Thoracic aorta (tissue), 2 donors: ENCODE data around the gene PTBP1. TPM values are rescaled to one million over a fixed set of nuclear protein-coding genes. Genes with fewer than 3 reads are reported as not detected.
"Not testable (repeated sequence)": the region's sequence is repeated elsewhere in the genome, so short reads cannot be mapped to it uniquely, and the experiment has no call there.

Source experiments
- ATAC-seq: fragments of 150-250 bp; one replicate; pipeline ENCODE4 v1.8.0; 2017; ENCODE audit warnings: low read depth; ENCODE audit not compliant: insufficient number of reproducible peaks, low FRiP score
- DNase-seq: peaks from one replicate; pipeline ENCODE4 v3.0.0-alpha.2; 2020; ENCODE audit warnings: low spot score
- H3K27ac ChIP-seq, 2 donors: fragments of 200-600 bp; sonication (generic); 1 replicate in 1 of 2; 2 replicates in 1 of 2; pipeline ENCODE4 v1.5.1; 2016; ENCODE audit warnings: mild to moderate bottlenecking in 2 of 2, moderate library complexity in 2 of 2
- H3K27me3 ChIP-seq: fragments of 200-600 bp; sonication (generic); replicated peaks from 2 replicates; pipeline ENCODE4 v1.6.0; 2016; ENCODE audit warnings: mild to moderate bottlenecking; ENCODE audit not compliant: insufficient read depth
- H3K36me3 ChIP-seq: fragments of 200-600 bp; sonication (generic); one replicate; pipeline ENCODE4 v1.5.1; 2016
- H3K4me1 ChIP-seq, 2 donors: fragments of 200-600 bp; sonication (generic); 1 replicate in 1 of 2; 2 replicates in 1 of 2; pipeline versions ENCODE4 v1.5.1 to v1.6.0; 2016; ENCODE audit warnings: low read depth in 2 of 2, mild to moderate bottlenecking in 1 of 2; ENCODE audit not compliant: control insufficient read depth in 1 of 2
- H3K4me3 ChIP-seq: fragments of 200-600 bp; sonication (generic); 2 replicates; pipeline ENCODE4 v1.5.1; 2016; ENCODE audit warnings: mild to moderate bottlenecking
- H3K9me3 ChIP-seq: fragments of 200-600 bp; sonication (generic); 2 replicates; pipeline ENCODE4 v1.5.1; 2016
- CTCF ChIP-seq: fragments of 200-600 bp; sonication (generic); IDR thresholded peaks from one replicate; pipeline ENCODE4 v1.5.1; 2019; ENCODE audit warnings: antibody characterized with exemption
- total RNA-seq, 2 donors: library from RNA; depleted of rRNA; stranded (reverse); fragments of >200 nt; gene quantifications; one replicate each; pipeline versions ENCODE4 v1.1.0 to v1.2.3, GENCODE V29; 2016

PTBP1 gene
- total RNA-seq, 2 donors from 2014 or later = 149 to 163 TPM

DNA sequence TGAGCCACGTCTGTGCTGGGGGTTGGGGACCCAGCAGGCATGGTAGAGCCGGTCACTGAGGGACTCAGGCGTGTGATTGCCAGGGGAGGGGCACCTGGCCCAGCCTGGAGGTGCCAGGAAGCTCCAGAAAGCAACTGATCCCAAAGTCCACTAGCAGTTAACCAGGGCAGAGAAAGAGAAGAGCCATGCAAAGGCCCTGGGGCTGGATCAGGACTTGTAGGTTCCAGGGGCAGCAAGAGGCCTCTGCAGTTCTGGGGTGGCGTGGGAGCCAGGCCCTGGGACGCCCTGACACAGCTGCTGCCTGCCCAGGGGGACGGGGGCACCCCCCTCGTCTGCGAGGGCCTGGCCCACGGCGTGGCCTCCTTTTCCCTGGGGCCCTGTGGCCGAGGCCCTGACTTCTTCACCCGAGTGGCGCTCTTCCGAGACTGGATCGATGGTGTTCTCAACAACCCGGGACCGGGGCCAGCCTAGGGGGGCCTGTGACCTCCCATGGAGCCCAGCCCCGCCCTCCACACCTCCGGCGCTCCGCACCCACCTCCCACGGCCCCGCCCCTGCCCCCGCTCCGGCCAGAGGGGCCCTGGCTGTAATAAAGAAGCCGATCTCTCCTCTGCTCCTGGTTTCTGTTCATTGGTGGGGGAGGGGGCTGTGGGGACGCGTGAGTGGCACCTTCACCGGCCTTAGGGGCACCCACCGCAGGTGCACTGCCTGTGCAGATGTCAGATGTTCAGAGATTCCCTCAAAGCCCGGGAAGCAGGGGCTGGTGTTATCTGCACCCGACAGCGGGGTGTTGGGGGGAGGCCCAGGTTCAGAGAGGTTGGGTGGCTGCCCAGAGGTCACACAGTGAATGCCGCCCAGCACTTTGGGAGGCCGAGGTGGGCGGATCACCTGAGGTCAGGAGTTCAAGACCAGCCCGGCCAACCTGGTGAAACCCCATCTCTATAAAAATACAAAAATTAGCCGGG is 34.4 kb downstream of the PTBP1 start:
- Histone ChIP-seq H3K4me3 (no peak overlapping the region), H3K27ac (no peak overlapping the region), H3K27me3 (no peaks in the 10 kb centered on the region), H3K36me3 (no peaks in the 10 kb centered on the region), H3K9me3 (no peaks in the 10 kb centered on the region), H3K4me1 (no peaks in the 10 kb centered on the region)
- no peak for TF ChIP-seq CTCF
- DNase-seq (no peak), ATAC-seq (no peak)

DNA sequence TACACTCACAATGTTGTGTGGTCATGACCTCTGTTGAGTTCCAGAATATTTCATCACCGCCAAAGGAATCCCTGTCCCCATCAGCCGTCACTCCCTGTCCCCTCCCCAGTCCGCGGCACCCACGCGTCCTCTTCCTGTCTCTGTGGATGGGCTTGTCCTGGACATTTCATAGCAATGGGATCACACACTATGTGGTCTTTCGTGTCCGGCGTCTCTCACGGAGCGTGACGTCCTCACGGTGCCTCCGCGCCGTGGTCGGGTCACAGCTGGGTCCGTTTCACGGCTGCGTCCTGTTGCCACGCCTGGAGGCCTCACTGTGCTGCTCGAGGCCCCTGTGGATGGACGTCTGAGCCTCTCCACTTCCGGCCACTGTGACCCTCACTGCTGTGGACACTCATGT is 37.0 kb downstream of the PTBP1 start:
- Histone ChIP-seq H3K4me1 (no peaks in the 10 kb centered on the region), H3K27me3 (peaks cover 3% of the 10 kb centered on the region), H3K36me3 (no peaks in the 10 kb centered on the region), H3K27ac (no peak overlapping the region), H3K4me3 (no peak overlapping the region), H3K9me3 (no peaks in the 10 kb centered on the region)
- no peak for DNase-seq
- no peak for ATAC-seq
- TF ChIP-seq CTCF = no peak

GRCh38 chr19:835210-835810 is 38.1 kb downstream of the PTBP1 start:
- DNase-seq = no peak

GRCh38 chr19:840519-841206 is 43.4 kb downstream of the PTBP1 start, which contains the start of gene PRTN3:
TSS of gene PRTN3 (plus strand) at chr19:840999. CDS start at chr19:841009, 10 bp downstream.
- no peak for ATAC-seq
- H3K27ac ChIP-seq = no peak within 1 kb of the TSS
- H3K4me3 ChIP-seq = no peak within 1 kb of the TSS
- H3K27me3 ChIP-seq = peaks cover 9% of the 10 kb centered on the region
- no peak for DNase-seq
- H3K4me1 ChIP-seq = peaks cover 5 to 9% of the 10 kb centered on the region in 2 donors
- TF ChIP-seq CTCF = no peak
- no peaks in the 10 kb centered on the region for H3K9me3 ChIP-seq
- no peaks in the 10 kb centered on the region for H3K36me3 ChIP-seq

More at GRCh38 chr19:835210-835810, 38.1 kb downstream of the PTBP1 start:
- Histone ChIP-seq H3K4me3 (no peak overlapping the region), H3K27me3 (peaks cover 5% of the 10 kb centered on the region), H3K9me3 (no peaks in the 10 kb centered on the region), H3K4me1 (no peaks in the 10 kb centered on the region), H3K36me3 (no peaks in the 10 kb centered on the region), H3K27ac (no peak overlapping the region)
- ATAC-seq = no peak
- TF ChIP-seq CTCF = no peak

DNA sequence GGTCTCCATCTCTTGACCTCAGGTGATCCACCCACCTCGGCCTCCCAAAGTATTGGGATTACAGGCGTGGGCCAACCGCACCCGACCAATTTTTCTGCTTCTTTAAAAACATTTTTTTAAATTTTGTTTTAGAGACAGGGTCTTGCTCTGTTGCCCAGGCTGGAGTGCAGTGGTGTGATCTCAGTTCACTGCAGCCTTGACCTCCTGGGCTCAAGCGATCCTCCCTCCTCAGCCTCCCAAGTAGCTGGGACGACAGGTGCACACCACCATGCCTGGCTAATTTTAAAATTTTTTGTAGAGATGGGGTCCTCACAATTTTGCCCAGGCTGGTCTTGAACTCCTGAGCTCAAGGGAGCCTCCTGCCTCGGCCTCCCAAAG is 45.5 kb downstream of the PTBP1 start:
- not testable (repeated sequence) for H3K4me1 ChIP-seq, DNase-seq, ATAC-seq, H3K9me3 ChIP-seq, H3K27ac ChIP-seq, H3K4me3 ChIP-seq, H3K36me3 ChIP-seq
- peaks cover 16% of the 10 kb centered on the region for H3K27me3 ChIP-seq
